Smooth muscle cell (in vitro differentiated cells): ENCODE data around the gene CLEC4D. TPM values are rescaled to one million over a fixed set of nuclear protein-coding genes. Genes with fewer than 3 reads are reported as not detected.
"Not testable (repeated sequence)": the region's sequence is repeated elsewhere in the genome, so short reads cannot be mapped to it uniquely, and the experiment has no call there.

Experiments
- DNase-seq: peaks from one replicate; lab custom pipeline; 2025; ENCODE audit not compliant: unreplicated experiment; lab: John Stamatoyannopoulos, UW
- H2AFZ ChIP-seq: fragments of 200-600 bp; sonication (generic); 2 replicates; pipeline ENCODE4 v1.6.0; 2016; ENCODE audit warnings: antibody characterized with exemption, low read depth, mild to moderate bottlenecking
- H3F3A ChIP-seq: fragments of 200-600 bp; sonication (generic); 2 replicates; pipeline ENCODE4 v1.6.0; 2017; ENCODE audit warnings: antibody characterized with exemption, low read depth
- H3K27ac ChIP-seq: fragments of 200-600 bp; sonication (generic); 2 replicates; pipeline ENCODE4 v1.5.1; 2016; ENCODE audit warnings: low read depth, mild to moderate bottlenecking
- H3K27me3 ChIP-seq: fragments of 200-600 bp; sonication (generic); 2 replicates; pipeline ENCODE4 v1.6.1; 2016; ENCODE audit warnings: low read depth, mild to moderate bottlenecking
- H3K36me3 ChIP-seq: fragments of 200-600 bp; sonication (generic); 2 replicates; pipeline ENCODE4 v1.5.1; 2016; ENCODE audit warnings: low read depth
- H3K4me1 ChIP-seq: fragments of 200-600 bp; sonication (generic); 2 replicates; pipeline ENCODE4 v1.5.1; 2016; ENCODE audit warnings: low read depth
- H3K4me2 ChIP-seq: fragments of 200-600 bp; sonication (generic); 2 replicates; pipeline ENCODE4 v1.6.0; 2016; ENCODE audit warnings: mild to moderate bottlenecking
- H3K4me3 ChIP-seq: fragments of 200-600 bp; sonication (generic); 2 replicates; pipeline ENCODE4 v1.5.1; 2016; ENCODE audit warnings: mild to moderate bottlenecking
- H3K79me2 ChIP-seq: fragments of 200-600 bp; sonication (generic); 2 replicates; pipeline ENCODE4 v1.6.0; 2016; ENCODE audit warnings: low read depth, mild to moderate bottlenecking
- H3K9ac ChIP-seq: fragments of 200-600 bp; sonication (generic); 2 replicates; pipeline ENCODE4 v1.6.0; 2016; ENCODE audit warnings: low read depth
- H3K9me3 ChIP-seq: fragments of 200-600 bp; sonication (generic); replicated peaks from 2 replicates; pipeline ENCODE4 v1.5.1; 2016; ENCODE audit warnings: low read depth
- H4K20me1 ChIP-seq: fragments of 200-600 bp; sonication (generic); 2 replicates; pipeline ENCODE4 v1.6.0; 2016; ENCODE audit warnings: low read depth
- WGBS: methylation state at CpG from one replicate; pipeline ENCODE4 v1.1.7; 2016; ENCODE audit warnings: low lambda C conversion rate; 5-methylcytosine and 5-hydroxymethylcytosine counted together
- polyA plus RNA-seq: library from polyadenylated mRNA; unstranded; fragments of >200 nt; fragmentation: Nextera tagmentation; extraction: Ambion mirVana; gene quantifications from 2 replicates; pipeline ENCODE4 v1.2.1, GENCODE V29; 2016
- total RNA-seq: library from RNA; depleted of rRNA; stranded (reverse); fragments of >200 nt; gene quantifications from 2 replicates; pipeline ENCODE4 v1.2.3, GENCODE V29; 2014
- TF ChIP-seq, protein P1 (sequence below): fragments of 200-600 bp; sonication (generic); IDR thresholded peaks from 2 replicates; pipeline ENCODE4 v1.5.1; 2017; ENCODE audit warnings: borderline replicate concordance, mild to moderate bottlenecking, antibody characterized with exemption; ENCODE audit not compliant: insufficient read depth, poor library complexity, severe bottlenecking

CLEC4D gene
- total and polyA plus RNA-seq, 2 experiments from 2014 or later = not detected

DNA sequence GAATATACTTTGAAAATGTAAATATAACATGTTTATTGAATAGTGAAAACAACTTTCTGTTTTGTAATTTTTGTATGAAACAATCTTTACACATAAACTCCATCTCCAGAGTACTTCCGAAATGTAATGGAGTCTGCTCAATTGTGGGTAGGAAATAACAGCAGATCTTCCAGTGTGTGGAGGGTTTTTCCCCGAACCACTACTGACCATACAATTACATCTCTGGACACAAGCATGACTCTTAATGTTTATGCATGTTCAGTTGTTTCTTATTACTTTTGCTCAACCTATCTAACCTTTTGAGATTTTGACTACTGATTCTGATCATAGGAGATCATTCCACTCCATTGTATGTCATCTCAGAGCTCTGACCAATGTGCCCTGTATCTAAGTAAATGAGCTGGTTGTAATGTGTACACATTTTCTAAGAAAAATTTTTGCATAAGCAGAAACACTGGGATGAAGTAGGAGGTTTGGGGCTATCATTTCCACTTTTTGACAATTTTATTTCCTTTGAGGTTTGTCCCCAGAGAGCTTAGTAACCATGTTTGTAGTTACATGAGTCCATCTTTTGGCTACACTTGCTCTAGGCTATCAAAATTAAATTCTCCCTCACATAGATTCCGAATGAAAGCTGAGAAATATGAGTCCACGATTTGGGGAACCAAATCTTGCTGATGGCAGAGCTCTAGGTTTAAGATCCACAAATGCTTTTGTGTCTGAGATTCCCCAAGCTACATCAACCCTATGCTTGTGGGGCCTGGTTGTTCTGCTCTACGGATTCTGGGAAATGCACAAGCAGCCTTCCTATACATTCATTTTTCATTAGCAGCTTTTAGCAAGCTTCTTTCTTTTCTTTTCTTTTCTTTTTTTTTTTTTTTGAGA is 21.4 kb upstream of the CLEC4D start:
- H3K4me3 ChIP-seq = no peak overlapping the region
- H3K79me2 ChIP-seq = no peaks in the 10 kb centered on the region
- no peak overlapping the region for H3K4me2 ChIP-seq
- no peaks in the 10 kb centered on the region for H4K20me1 ChIP-seq
- no peaks in the 10 kb centered on the region for H3K9me3 ChIP-seq
- no peaks in the 10 kb centered on the region for H3K27me3 ChIP-seq
- WGBS = 87% methylated on average over 5 of the region's 5 CpGs
- peaks cover 4% of the 10 kb centered on the region for H3F3A ChIP-seq
- no peak for DNase-seq
- H2AFZ ChIP-seq = no peak overlapping the region
- H3K4me1 ChIP-seq = no peaks in the 10 kb centered on the region
- TF ChIP-seq, protein P1, sequence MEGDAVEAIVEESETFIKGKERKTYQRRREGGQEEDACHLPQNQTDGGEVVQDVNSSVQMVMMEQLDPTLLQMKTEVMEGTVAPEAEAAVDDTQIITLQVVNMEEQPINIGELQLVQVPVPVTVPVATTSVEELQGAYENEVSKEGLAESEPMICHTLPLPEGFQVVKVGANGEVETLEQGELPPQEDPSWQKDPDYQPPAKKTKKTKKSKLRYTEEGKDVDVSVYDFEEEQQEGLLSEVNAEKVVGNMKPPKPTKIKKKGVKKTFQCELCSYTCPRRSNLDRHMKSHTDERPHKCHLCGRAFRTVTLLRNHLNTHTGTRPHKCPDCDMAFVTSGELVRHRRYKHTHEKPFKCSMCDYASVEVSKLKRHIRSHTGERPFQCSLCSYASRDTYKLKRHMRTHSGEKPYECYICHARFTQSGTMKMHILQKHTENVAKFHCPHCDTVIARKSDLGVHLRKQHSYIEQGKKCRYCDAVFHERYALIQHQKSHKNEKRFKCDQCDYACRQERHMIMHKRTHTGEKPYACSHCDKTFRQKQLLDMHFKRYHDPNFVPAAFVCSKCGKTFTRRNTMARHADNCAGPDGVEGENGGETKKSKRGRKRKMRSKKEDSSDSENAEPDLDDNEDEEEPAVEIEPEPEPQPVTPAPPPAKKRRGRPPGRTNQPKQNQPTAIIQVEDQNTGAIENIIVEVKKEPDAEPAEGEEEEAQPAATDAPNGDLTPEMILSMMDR = no peak
- no peaks in the 10 kb centered on the region for H3K36me3 ChIP-seq
- H3K9ac ChIP-seq = no peak overlapping the region
- peak overlapping the region; percentile 60 for H3K27ac ChIP-seq

DNA sequence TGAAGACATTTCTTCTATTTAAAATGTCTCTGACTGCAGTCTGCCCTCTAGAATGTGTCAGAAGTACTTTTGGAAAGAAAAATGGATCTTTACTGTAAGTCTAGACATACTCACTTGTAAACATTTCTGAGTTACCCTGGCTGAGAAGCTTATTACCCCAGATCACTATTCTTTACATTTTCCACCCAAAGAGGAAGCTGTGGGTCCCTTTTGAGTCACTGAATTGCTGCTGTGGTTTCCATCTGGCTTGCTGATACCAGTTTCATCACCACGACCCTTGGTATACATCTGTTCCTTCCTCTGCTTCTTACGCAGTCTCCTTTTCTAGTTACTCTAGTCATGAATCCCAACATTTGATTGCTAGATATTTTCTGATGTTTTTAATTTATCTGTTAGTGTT is 20.2 kb upstream of the CLEC4D start:
- 7% methylated on average over 2 of the region's 2 CpGs for WGBS
- TF ChIP-seq, protein P1 = no peak
- H3K4me1 ChIP-seq = no peaks in the 10 kb centered on the region
- H3K36me3 ChIP-seq = no peaks in the 10 kb centered on the region
- H3K4me2 ChIP-seq = peak overlapping the region; percentile 15
- no peaks in the 10 kb centered on the region for H3K27me3 ChIP-seq
- H3K27ac ChIP-seq = peak overlapping the region; percentile 60
- H3F3A ChIP-seq = peaks cover 4% of the 10 kb centered on the region
- no peak for DNase-seq
- no peaks in the 10 kb centered on the region for H4K20me1 ChIP-seq
- no peaks in the 10 kb centered on the region for H3K79me2 ChIP-seq
- H3K9ac ChIP-seq = no peak overlapping the region
- H3K4me3 ChIP-seq = no peak overlapping the region
- H2AFZ ChIP-seq = peak overlapping the region; percentile 20
- H3K9me3 ChIP-seq = no peaks in the 10 kb centered on the region

DNA sequence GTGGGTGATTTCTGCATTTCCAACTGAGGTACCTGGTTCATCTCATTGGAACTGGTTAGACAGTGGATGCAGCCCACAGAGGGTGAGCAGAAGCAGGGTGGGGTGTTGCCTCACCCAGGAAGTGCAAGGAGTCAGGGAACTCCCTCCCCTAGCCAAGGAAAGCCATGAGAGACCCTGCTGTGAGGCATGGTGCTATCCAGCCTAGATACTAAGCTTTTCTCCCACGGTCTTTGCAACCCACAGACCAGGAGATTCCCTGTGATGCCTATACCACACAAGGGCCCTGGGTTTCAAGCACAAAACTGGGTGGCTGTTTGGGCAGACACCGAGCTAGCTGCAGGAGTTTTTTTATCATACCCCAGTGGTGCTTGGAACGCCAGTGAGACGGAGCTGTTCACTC is 17.6 kb upstream of the CLEC4D start:
- not testable (repeated sequence) for H3K9ac ChIP-seq, H2AFZ ChIP-seq, H3K4me1 ChIP-seq, H3K27ac ChIP-seq, H3K79me2 ChIP-seq, H3K4me2 ChIP-seq, H4K20me1 ChIP-seq, H3F3A ChIP-seq, H3K36me3 ChIP-seq, H3K9me3 ChIP-seq, H3K4me3 ChIP-seq, DNase-seq, H3K27me3 ChIP-seq
- WGBS = 87% methylated on average over 4 of the region's 4 CpGs

DNA sequence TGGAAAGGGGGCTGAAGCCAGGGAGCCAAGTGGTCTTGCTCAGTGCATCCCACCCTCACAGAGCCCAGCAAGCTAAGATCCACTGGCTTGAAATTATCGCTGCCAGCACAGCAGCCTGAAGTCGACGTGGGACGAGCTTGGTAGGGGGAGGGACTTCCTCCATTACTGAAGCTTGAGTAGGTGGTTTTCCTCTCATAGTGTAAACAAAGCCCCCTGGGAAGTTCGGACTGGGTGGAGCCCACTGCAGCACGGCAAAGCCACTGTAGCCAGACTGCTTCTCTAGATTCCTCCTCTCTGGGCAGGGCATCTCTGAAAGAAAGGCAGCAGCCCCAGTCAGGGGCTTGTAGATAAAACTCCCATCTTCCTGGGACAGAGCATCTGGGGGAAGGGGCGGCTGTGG is 17.2 kb upstream of the CLEC4D start:
- not testable (repeated sequence) for H3K9ac ChIP-seq, DNase-seq, H3K9me3 ChIP-seq, H3K27me3 ChIP-seq, H3F3A ChIP-seq, H3K27ac ChIP-seq, H3K79me2 ChIP-seq, H3K4me2 ChIP-seq, H3K4me1 ChIP-seq, H4K20me1 ChIP-seq, H2AFZ ChIP-seq, H3K4me3 ChIP-seq, H3K36me3 ChIP-seq
- 67% methylated on average over 7 of the region's 7 CpGs for whole genome bisulfite sequencing
